GM19043 (cell line): ENCODE measurements around the gene TNFRSF11A.

ENCODE experiments used
- ATAC-seq: cut with Tn5 transposase; IDR thresholded peaks from one replicate; pipeline ENCODE4 v1.9.1; 2021; ENCODE audit warnings: low read depth; ENCODE audit not compliant: unreplicated experiment

The TNFRSF11A gene

DNA sequence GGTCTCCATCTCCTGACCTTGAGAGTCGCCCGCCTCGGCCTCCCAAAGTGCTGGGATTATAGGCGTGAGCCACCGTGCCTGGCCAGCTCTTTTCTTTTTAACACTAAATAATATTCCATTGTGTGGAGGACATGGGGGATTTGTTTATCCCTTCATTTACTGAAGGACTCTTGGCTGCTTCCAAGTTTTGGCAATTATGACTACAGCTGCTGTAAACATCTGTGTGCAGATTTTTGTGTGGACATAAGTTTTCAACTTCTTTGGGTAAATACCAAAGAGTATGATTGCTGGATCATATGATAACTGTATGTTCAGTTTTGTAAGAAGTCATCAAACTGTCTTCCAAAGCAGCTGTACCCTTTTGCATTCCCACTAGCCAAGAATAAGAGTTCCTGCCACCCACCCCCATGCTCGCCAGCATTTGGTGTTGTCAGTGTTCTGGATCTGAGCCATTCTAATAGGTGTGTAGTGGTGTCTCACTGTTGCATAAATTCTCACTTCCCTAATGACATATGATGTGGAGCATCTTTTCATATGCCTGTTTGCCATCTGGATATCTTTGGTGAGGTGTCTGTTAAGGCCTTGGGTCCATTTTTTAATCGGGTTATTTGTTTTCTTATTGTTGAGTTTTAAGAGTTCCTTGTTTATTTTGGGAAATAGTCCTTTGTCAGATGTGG lies 52.2 kb downstream of the TNFRSF11A start:
- no peak for ATAC-seq

- ATAC-seq = no peak
These were observed 53.9 kb downstream of the TNFRSF11A start for GRCh38 chr18:62379051-62379450.

DNA sequence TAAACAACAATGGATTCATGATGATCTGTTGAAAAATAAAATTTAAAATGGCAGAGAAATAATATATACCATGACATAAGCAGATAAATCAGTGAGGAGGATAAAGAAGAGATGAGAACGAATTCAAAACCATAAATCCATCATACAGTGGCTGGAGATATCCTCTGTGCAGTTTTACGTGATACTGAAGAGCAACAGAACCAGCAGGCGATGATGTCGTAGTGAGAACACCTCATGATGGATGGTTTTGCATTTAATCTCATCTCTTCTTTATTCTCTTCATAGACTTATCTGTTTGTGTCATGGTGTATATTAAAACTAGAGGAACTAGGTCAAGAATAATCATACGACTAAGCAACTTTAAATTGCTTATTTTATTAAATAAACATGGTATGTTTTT lies 56.3 kb downstream of the TNFRSF11A start:
- ATAC-seq = no peak

DNA sequence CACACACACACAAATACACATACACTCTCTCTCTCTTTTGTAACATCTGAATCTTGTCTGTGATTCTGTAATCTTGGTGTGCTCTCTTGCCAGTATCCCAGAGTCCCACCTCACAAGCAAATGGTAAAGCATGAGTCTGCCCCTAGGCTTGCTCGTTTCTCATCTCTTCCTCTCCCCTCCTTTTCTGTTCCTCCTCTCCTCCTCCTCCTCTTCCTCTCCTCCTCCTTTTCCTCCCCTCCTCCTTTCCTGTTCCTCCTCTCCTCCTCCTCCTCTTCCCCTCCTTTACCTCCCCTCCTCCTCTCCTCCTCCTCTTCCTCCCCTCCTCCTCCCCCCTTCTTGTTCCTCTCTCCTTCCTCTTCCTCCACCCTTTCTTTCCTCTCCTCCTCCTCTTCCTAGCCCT lies 59.0 kb downstream of the TNFRSF11A start:
- no peak for ATAC-seq

DNA sequence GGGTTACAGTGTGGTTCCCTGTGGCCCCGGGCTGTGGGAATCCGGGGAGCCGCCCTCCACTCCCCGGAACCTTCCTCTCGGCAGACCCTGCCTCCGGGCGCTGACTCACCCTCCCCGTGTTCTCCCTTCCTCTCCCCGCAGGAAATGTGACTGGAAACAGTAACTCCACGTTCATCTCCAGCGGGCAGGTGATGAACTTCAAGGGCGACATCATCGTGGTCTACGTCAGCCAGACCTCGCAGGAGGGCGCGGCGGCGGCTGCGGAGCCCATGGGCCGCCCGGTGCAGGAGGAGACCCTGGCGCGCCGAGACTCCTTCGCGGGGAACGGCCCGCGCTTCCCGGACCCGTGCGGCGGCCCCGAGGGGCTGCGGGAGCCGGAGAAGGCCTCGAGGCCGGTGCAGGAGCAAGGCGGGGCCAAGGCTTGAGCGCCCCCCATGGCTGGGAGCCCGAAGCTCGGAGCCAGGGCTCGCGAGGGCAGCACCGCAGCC lies 59.5 kb downstream of the TNFRSF11A start:
- no peak for ATAC-seq

DNA sequence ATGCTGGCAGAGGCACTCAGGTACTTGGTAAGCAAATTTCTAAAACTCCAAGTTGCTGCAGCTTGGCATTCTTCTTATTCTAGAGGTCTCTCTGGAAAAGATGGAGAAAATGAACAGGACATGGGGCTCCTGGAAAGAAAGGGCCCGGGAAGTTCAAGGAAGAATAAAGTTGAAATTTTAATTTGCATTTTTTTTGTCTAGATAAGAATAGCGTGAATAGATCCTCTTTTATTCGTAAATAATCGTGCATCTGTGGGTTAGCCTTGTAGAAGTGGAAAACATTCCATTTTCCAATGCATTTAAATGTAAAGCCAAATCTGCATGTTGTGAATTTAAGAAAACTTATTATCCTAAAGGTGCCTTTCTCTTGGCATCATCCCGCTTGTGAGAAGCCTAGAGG lies 61.0 kb downstream of the TNFRSF11A start:
- no peak for ATAC-seq

DNA sequence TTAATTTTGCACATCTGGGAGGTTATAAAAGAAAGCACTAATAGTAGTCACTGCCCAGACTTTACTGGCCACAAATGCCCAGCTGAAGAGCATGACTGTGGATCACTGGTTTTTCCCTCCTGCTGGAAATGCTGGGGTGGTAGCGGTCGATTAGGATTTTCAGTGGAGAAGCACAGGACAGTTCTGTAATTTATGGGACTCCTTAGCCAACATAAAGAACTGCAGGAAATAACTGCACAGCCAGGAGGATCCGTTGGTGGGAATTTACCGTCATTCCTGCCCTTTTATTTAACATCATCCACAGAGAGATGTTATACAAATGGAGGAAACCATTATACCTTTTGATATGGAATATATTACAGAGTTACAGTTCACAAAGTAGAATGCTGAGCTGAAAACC lies 61.5 kb downstream of the TNFRSF11A start:
- no peak for ATAC-seq

DNA sequence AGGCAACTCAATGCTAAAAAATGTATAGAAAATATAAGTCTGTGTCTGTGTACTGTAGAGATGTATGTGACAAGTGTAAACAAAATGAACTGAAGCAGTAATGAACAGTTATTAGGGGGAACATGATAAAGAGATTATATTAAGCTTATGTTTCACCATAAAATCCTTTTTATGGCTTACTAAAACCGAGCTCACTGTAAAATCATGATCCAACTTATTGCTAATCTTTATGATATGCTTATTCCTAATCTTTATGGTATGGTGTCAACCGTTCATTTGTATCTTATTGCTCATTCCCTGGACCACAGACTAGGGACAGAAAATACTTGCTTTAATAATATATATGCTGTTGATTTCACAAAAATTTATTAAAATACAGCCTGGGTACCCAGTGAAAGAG lies 62.1 kb downstream of the TNFRSF11A start:
- no peak for ATAC-seq

GRCh38 chr18:62388855-62389760 lies 64.0 kb downstream of the TNFRSF11A start:
- ATAC-seq = no peak

- ATAC-seq = no peak
These were observed 64.8 kb downstream of the TNFRSF11A start for GRCh38 chr18:62389761-62390481.

DNA sequence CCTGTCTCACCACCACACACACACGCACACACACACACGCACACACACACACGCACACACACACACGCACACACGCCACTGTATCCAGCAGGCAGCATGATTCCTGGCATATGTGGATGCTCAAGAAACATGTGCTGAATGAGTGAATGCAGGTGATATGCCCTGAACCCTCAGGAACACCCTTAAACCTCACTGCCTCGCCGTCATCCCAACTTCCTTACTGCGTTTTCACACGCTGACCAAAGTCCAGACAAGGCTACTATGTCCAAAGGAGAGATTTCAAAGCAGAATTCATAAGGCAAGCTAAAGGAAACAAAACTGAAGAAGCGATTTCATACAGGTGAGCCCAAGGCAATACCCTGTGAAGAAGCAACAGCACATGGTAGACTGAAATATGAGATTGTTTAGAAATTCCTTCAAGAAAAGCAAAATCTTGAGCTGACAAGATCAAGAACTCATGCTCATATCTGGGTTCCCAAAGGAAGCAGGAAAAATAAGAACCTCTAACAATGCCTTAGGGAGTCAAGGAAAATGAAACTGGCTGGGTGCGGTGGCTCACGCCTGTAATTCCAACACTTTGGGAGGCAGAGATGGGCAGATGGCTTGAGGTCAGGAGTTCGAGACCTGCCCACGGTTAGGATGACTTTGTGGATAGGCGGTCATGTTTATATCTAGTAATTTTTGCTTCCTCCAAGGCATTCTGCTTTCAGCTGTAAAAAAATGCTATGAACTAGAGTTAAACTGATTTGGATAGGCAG lies 69.1 kb downstream of the TNFRSF11A start:
- no peak for ATAC-seq

DNA sequence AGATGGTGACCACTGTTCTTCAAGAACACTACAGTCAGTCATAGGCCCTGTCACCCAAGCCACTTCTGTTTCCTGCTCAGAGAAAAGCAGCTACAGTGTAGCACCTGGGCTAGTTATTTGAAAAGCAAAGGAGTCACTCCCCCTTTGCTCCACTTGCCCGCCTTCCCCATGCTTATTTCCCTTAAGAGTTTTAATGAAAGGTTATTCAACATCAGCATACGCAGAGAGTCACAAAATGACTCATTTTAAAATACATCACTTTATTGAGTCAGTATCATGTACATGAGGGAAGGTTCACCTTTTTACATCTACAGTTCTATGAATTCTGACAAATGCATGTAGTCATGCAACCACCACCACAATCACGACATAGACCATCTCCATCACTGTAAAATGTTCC lies 71.3 kb downstream of the TNFRSF11A start:
- no peak for ATAC-seq

GRCh38 chr18:62396967-62397366 lies 71.9 kb downstream of the TNFRSF11A start:
- no peak for ATAC-seq

DNA sequence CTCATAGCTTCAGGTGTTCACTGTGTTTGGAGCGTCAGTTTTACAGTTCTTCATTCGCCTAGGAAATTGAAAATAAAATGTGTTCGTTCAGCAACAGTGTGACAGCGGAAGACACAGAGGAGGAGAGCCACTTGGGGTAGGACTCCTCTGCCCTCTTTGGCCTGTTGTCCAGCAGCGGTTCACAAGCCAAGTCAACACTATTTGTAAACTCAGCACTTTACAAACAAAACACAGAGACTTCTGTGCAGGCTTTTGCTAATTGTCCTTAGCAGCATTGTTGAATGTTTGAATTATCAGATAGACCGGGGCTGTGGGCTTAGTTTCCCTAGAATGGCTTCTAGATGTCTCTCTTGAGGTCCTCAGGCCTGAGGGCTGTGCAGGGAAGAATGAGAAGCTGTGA lies 73.2 kb downstream of the TNFRSF11A start:
- no peak for ATAC-seq

- ATAC-seq = no peak
These were observed 74.2 kb downstream of the TNFRSF11A start for GRCh38 chr18:62399276-62399675.

DNA sequence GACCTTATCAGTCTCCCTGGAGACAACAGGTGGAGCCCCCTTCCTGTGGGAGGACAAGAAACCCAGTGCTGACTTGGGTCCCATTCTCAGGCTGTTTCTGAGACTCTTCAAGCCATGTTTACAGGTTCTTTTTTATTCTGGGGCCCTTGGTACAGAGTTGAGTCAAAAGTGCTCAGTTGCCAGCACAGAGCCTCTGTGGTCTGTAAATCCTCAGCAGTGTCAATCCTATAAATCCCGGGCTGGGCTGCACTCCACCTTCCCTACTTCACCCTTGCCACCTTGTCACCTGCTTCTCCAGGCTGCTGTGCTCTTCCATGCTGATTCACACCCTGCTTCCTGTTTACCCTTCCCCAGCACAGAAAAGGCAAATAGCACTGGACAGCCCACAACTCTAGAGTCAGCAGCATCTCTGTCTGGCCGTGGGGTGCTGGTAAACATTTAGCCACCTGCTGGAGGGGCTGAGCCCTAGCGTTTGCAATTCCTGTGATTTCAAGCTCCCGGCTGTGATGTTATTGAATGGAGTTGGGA lies 74.7 kb downstream of the TNFRSF11A start:
- ATAC-seq = peak; percentile 71

DNA sequence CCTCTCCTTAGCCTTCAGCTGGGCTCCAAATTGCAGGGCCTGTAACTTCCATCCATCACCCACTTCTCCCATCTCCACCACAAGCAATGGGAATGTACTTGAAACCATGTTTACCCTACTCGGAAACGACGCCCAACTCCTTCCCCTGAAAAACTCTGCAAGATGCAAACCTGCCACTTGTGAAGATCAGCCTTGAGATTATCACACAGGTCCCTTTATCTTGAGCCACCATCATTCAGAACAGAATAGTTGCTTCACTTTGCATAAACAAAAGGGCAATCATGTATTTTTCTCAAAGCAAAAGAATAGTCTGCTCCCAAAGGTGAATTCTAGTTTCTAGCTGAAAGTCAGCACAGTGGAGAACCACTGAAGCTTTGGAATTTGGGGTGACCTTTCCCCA lies 75.8 kb downstream of the TNFRSF11A start:
- no peak for ATAC-seq

GRCh38 chr18:62402342-62402948 lies 77.3 kb downstream of the TNFRSF11A start:
- no peak for ATAC-seq

DNA sequence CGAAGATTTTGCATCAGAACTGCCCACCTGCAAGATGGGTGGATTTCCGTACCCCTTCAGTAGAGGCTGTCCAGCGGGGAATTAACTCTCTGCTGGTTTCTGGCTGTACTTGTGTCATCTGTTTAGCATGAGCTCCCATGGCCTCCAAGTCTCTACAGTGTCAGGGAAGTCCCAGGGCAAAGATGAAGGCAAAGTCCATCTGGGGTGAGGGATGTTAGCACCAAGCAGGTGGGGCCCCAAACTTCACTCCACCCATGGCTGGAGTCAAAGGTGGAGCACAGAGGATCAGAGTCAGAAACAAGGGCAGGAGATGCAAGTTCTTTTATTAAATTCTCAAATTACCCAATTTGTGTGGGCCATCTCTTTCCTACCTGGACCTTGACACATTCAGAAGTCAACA lies 78.0 kb downstream of the TNFRSF11A start:
- ATAC-seq = no peak

- ATAC-seq = no peak
These were observed 79.8 kb downstream of the TNFRSF11A start for GRCh38 chr18:62404881-62405280.
